K562 (cell line): ENCODE results near the gene NFIB. TPM values are rescaled to one million over a fixed set of nuclear protein-coding genes. Genes with fewer than 3 reads are reported as not detected.
A peak's percentile ranks its signal among the peaks of the same experiment; 100 is the strongest.

Experiments used
- CC2D1A ChIP-seq: fragments of 450-650 bp; IDR thresholded peaks from 2 replicates; pipeline ENCODE4 v1.6.1; 2017; ENCODE audit warnings: mild to moderate bottlenecking
- CHAMP1 ChIP-seq: fragments of 450-650 bp; IDR thresholded peaks from 2 replicates; pipeline ENCODE4 v1.6.1; 2016; ENCODE audit warnings: mild to moderate bottlenecking
- CHD4 ChIP-seq: fragments of 200-600 bp; sonication (generic); IDR thresholded peaks from 3 replicates; pipeline ENCODE4 v1.6.1; 2012; ENCODE audit warnings: low read depth, mild to moderate bottlenecking, mixed read lengths, low read length, inconsistent platforms; ENCODE audit not compliant: insufficient read depth, insufficient replicate concordance, poor library complexity, severe bottlenecking
- COPS2 ChIP-seq: fragments of 450-650 bp; conservative IDR thresholded peaks from 2 replicates; pipeline ENCODE4 v1.6.1; 2016; ENCODE audit warnings: mild to moderate bottlenecking, moderate library complexity
- CSDE1 ChIP-seq, 2 experiments: fragments of 450-650 bp; IDR thresholded peaks; 2 replicates each; pipeline ENCODE4 v1.6.1; 2016; ENCODE audit warnings: mild to moderate bottlenecking in 1 of 2
- ELF2 ChIP-seq: fragments of 250-450 bp; sonication (Bioruptor Pico); IDR thresholded peaks from 2 replicates; pipeline ENCODE4 v1.5.0; 2021; ENCODE audit warnings: mild to moderate bottlenecking
- EP300 ChIP-seq: IDR thresholded peaks from 2 replicates; pipeline ENCODE4 v1.6.1; 2012; ENCODE audit warnings: low read length, improper control_type of control experiment
- ETS1 ChIP-seq: conservative IDR thresholded peaks from 2 replicates; pipeline ENCODE4 v1.6.1; 2011; ENCODE audit warnings: low read depth, mild to moderate bottlenecking, low read length; ENCODE audit not compliant: control insufficient read depth
- GTF2E2 ChIP-seq: fragments of 200-800 bp; sonication (Bioruptor generic); IDR thresholded peaks from 2 replicates; pipeline ENCODE4 v1.6.1; 2016; ENCODE audit warnings: missing genetic modification characterization, missing compliant biosample characterization
- NR4A1 ChIP-seq, 2 experiments: fragments of 250-450 bp in 1 of 2; fragments of 450-650 bp in 1 of 2; sonication (Bioruptor Pico) in 1 of 2; IDR thresholded peaks; 2 replicates each; pipeline versions ENCODE4 v1.4.0 to v1.6.1; 2016 to 2020; ENCODE audit warnings: mild to moderate bottlenecking in 2 of 2, missing compliant biosample characterization in 1 of 2, missing genetic modification characterization in 1 of 2, moderate library complexity in 1 of 2
- RBBP5 ChIP-seq: fragments of 200-600 bp; sonication (generic); IDR thresholded peaks from 2 replicates; pipeline ENCODE4 v1.6.1; 2012; ENCODE audit warnings: borderline replicate concordance, mild to moderate bottlenecking, low read length, control low read depth, inconsistent platforms; ENCODE audit not compliant: insufficient read depth, poor library complexity, severe bottlenecking
- TEAD1 ChIP-seq, 2 experiments: fragments of 450-650 bp in 1 of 2; sonication (generic) in 1 of 2; formaldehyde crosslinking; IDR thresholded peaks; 2 replicates each; pipeline versions ENCODE4 v1.4.0 to v1.8.0; 2020 to 2022; ENCODE audit warnings: mild to moderate bottlenecking in 2 of 2, missing genetic modification reagents in 1 of 2
- TEAD2 ChIP-seq: fragments of 450-650 bp; IDR thresholded peaks from 2 replicates; pipeline ENCODE4 v1.6.1; 2016; ENCODE audit warnings: missing genetic modification characterization, control low read depth, missing compliant biosample characterization
- ZBTB33 ChIP-seq: sonication (generic); formaldehyde crosslinking; IDR thresholded peaks from 2 replicates; pipeline ENCODE4 v1.8.1; 2023; ENCODE audit warnings: mild to moderate bottlenecking, missing genetic modification reagents
- ZMIZ1 ChIP-seq, 2 experiments: fragments of 150-350 bp in 1 of 2; IDR thresholded peaks; 2 replicates each; pipeline ENCODE4 v1.6.1; 2012 to 2016; ENCODE audit warnings: low read depth in 2 of 2, low read length in 2 of 2, mild to moderate bottlenecking in 1 of 2, moderate library complexity in 1 of 2
- polyA plus RNA-seq, 8 experiments: library from polyadenylated mRNA; depleted of rRNA in 4 of 8; stranded (reverse) in 5 of 8; unstranded in 3 of 8; fragments of >200 nt; fragmentation: Nextera tagmentation in 2 of 8; fragmentation: Illumina TruSeq in 1 of 8; extraction: Ambion mirVana in 2 of 8; extraction: Trizol in 1 of 8; gene quantifications; 2 replicates each; pipeline versions ENCODE4 v1.2.1 to v1.2.3, GENCODE V29; 2011 to 2014; ENCODE audit warnings: inconsistent platforms in 1 of 8, missing spikeins in 1 of 8
- total RNA-seq, 7 experiments: library from RNA; depleted of rRNA in 6 of 7; stranded (reverse); fragments of >200 nt in 6 of 7; fragmentation: Illumina TruSeq in 2 of 7; extraction: Trizol in 2 of 7; gene quantifications; 2 replicates each; pipeline versions ENCODE4 v1.2.1 to v1.2.3, GENCODE V29; 2011 to 2021; ENCODE audit warnings: low replicate concordance in 1 of 7

The NFIB gene
- total and polyA plus RNA-seq, 9 of the 15 experiments (the other 6 are each of a cell fraction or from before 2014, with no cell fraction given), result 1.2 to 3.3 (median 1.9) TPM

GRCh38 chr9:14322211-14323082, 8.5 kb upstream of the NFIB start (continued):
- no peak for TF ChIP-seq CHAMP1
- no peak for TF ChIP-seq ELF2 (CRISPR knock-in tag)
- no peak for TF ChIP-seq TEAD1 (CRISPR knock-in tag; IDR thresholded peaks at IDR 0.05)
- TF ChIP-seq ZMIZ1 (IDR thresholded peaks at IDR 0.05; ENCODE audit: low read depth in 2 of 2, low read length in 2 of 2), result no peak
- no peak for TF ChIP-seq NR4A1 (CRISPR knock-in tag; IDR thresholded peaks at IDR 0.05)
- no peak for TF ChIP-seq NR4A1 (tag; IDR thresholded peaks at IDR 0.05)
- TF ChIP-seq GTF2E2, result no peak
- no peak for TF ChIP-seq ETS1
- no peak for TF ChIP-seq EP300
- TF ChIP-seq COPS2, result no peak
- TF ChIP-seq TEAD2 (tag), result no peak
- no peak for TF ChIP-seq CC2D1A
- peak; percentile 48 for TF ChIP-seq RBBP5
- no peak for TF ChIP-seq ZBTB33
- no peak for TF ChIP-seq CHD4
- TF ChIP-seq CSDE1 (IDR thresholded peaks at IDR 0.05), result no peak
